ENCODE results near the gene EDA2R.
A peak's percentile ranks its signal among the peaks of the same experiment; 100 is the strongest.

The EDA2R gene

GRCh38 chrX:66638591-66639500 is at the start of gene EDA2R:
Gene EDA2R, minus strand, starts transcription at chrX:66639078. Its CDS starts 23,058 bp downstream, at chrX:66616020.
- DNase-seq = peak in 1 of 2 donors; percentile 5

- no peak for DNase-seq
These were observed 45.3 kb upstream of the EDA2R start for GRCh38 chrX:66684196-66684595.

- no peak for DNase-seq
These were observed 41.6 kb upstream of the EDA2R start for GRCh38 chrX:66680451-66680850.

GRCh38 chrX:66677430-66677829 is 38.6 kb upstream of the EDA2R start:
- no peak for DNase-seq

- no peak for DNase-seq
These were observed 38.1 kb upstream of the EDA2R start for GRCh38 chrX:66676990-66677389.

GRCh38 chrX:66676413-66676812 is 37.5 kb upstream of the EDA2R start:
- DNase-seq = no peak

GRCh38 chrX:66675541-66675940 is 36.7 kb upstream of the EDA2R start:
- DNase-seq = no peak

GRCh38 chrX:66674506-66674905 is 35.6 kb upstream of the EDA2R start:
- DNase-seq = no peak

- no peak for DNase-seq
These were observed 33.2 kb upstream of the EDA2R start for GRCh38 chrX:66672106-66672505.

- no peak for DNase-seq
These were observed 15.5 kb upstream of the EDA2R start for GRCh38 chrX:66654411-66654810.

GRCh38 chrX:66635360-66635759 is 3.5 kb downstream of the EDA2R start:
- no peak for DNase-seq

- DNase-seq = no peak
These were observed 4.6 kb downstream of the EDA2R start for GRCh38 chrX:66634272-66634671.

- no peak for DNase-seq
These were observed 5.3 kb downstream of the EDA2R start for GRCh38 chrX:66633541-66633940.

GRCh38 chrX:66632981-66633380 is 5.9 kb downstream of the EDA2R start:
- DNase-seq = no peak

GRCh38 chrX:66632473-66632872 is 6.4 kb downstream of the EDA2R start:
- DNase-seq = no peak

GRCh38 chrX:66625525-66625924 is 13.4 kb downstream of the EDA2R start:
- no peak for DNase-seq

- DNase-seq = no peak
These were observed 16.7 kb downstream of the EDA2R start for GRCh38 chrX:66622209-66622608.

GRCh38 chrX:66616944-66617343 is 21.9 kb downstream of the EDA2R start:
- no peak for DNase-seq

- no peak for DNase-seq
These were observed 36.4 kb downstream of the EDA2R start for GRCh38 chrX:66602381-66602938.

GRCh38 chrX:66601522-66601921 is 37.4 kb downstream of the EDA2R start:
- no peak for DNase-seq

- DNase-seq = no peak
These were observed 59.7 kb downstream of the EDA2R start for GRCh38 chrX:66579219-66579618.

- no peak for DNase-seq
These were observed 84.9 kb downstream of the EDA2R start for GRCh38 chrX:66553973-66554372.

GRCh38 chrX:66547847-66548369 is 91.0 kb downstream of the EDA2R start:
- DNase-seq = no peak

Data from stimulated activated CD4-positive, alpha-beta T cell treated with anti-CD3 and anti-CD28 coated beads, Interleukin-2, amount 100 ng/mL, for 48 hours (primary cell).